ENCODE data around the gene GLRA3. TPM values are rescaled to one million over a fixed set of nuclear protein-coding genes. Genes with fewer than 3 reads are reported as not detected.

The GLRA3 gene
- polyA plus RNA-seq, 3 donors, result not detected

DNA sequence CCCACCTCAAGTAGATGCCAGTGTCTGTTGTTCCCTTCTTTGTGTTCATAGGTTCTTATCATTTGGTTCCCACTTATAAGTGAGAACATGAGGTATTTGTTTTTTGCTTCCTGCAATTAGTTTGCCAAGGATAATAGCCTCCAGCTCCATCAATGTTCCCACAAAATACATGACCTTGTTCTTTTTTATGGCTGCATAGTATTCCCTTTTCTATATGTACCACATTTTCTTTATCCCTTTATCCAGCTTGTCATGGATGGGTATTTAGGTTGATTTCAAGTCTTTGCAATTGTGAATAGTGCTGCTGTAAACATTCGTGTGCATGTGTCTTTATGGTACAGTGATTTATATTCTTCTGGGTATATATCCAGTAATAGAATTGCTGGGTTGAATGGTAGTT is 138.4 kb downstream of the GLRA3 start:
- no peak for DNase-seq
- TF ChIP-seq, protein P1, sequence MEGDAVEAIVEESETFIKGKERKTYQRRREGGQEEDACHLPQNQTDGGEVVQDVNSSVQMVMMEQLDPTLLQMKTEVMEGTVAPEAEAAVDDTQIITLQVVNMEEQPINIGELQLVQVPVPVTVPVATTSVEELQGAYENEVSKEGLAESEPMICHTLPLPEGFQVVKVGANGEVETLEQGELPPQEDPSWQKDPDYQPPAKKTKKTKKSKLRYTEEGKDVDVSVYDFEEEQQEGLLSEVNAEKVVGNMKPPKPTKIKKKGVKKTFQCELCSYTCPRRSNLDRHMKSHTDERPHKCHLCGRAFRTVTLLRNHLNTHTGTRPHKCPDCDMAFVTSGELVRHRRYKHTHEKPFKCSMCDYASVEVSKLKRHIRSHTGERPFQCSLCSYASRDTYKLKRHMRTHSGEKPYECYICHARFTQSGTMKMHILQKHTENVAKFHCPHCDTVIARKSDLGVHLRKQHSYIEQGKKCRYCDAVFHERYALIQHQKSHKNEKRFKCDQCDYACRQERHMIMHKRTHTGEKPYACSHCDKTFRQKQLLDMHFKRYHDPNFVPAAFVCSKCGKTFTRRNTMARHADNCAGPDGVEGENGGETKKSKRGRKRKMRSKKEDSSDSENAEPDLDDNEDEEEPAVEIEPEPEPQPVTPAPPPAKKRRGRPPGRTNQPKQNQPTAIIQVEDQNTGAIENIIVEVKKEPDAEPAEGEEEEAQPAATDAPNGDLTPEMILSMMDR (IDR thresholded peaks at IDR 0.05), result no peak
- Mint-ChIP-seq H3K27ac (no peak overlapping the region), H3K27me3 (ENCODE audit: low read depth in 3 of 3) (peaks cover 0 to 1% (median 0%) of the 10 kb centered on the region in 3 donors), H3K9me3 (peaks cover 8 to 21% (median 12%) of the 10 kb centered on the region in 7 donors), H3K4me1 (no peaks in the 10 kb centered on the region), H3K36me3 (no peaks in the 10 kb centered on the region), H3K4me3 (no peak overlapping the region)
- Histone ChIP-seq H3K36me3 (replicated peaks in 1 of 2; ENCODE audit: control insufficient read depth in 1 of 2, insufficient read depth in 2 of 2, low read length in 2 of 2) (no peaks in the 10 kb centered on the region), H3K4me1 (ENCODE audit: control insufficient read depth in 1 of 2, insufficient read depth in 2 of 2, low read length in 2 of 2) (no peaks in the 10 kb centered on the region), H3K27ac (ENCODE audit: low read depth in 1 of 2, low read length in 2 of 2) (no peak overlapping the region), H3K4me3 (replicated peaks in 1 of 3; ENCODE audit: low read depth in 2 of 3, low read length in 3 of 3) (no peak overlapping the region), H3K9me3 (replicated peaks in 1 of 2; ENCODE audit: control insufficient read depth in 1 of 2, insufficient read depth in 1 of 2, low read length in 2 of 2) (peaks cover 3 to 6% of the 10 kb centered on the region in 2 donors), H4K20me1 (ENCODE audit: insufficient read depth, low read length) (no peaks in the 10 kb centered on the region), H3K4me2 (replicated peaks; ENCODE audit: extremely low read depth, low read length, poor library complexity, severe bottlenecking) (no peak overlapping the region), H3K79me2 (ENCODE audit: insufficient read depth, low read length) (no peaks in the 10 kb centered on the region), H3K27me3 (ENCODE audit: control insufficient read depth in 2 of 2, insufficient read depth in 2 of 2, low read length in 2 of 2) (no peaks in the 10 kb centered on the region), H3K9ac (ENCODE audit: insufficient read depth, low read length, poor library complexity, severe bottlenecking) (no peak overlapping the region), H2AFZ (ENCODE audit: insufficient read depth, low read depth, low read length, poor library complexity, severe bottlenecking) (no peak overlapping the region)
- intact Hi-C loops (cut with micrococcal nuclease), result no loop called here
- no CpG with 5 or more reads among the region's 1 CpG for WGBS (ENCODE audit: insufficient coverage)

DNA sequence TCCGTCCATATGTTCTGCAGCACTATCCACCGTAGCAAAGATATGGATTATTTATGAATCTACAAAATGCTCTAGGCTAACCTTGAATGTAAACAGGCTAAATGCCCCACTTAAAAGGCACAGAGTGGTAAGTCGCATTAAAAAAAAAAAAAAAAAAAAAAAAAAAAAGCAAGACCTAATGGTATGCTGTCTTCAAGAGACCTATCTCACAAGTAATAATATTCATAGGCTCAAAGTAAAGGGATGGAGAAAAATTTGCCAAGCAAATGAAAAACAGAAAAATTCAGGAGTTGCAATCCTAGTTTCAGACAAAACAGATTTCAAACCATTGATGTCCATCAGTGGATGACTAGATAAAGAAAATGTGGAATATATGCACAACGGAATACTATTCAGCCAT is 139.4 kb downstream of the GLRA3 start:
- no peak for DNase-seq
- no peak overlapping the region for H3K27ac Mint-ChIP-seq
- H3K4me3 ChIP-seq (replicated peaks in 1 of 3; ENCODE audit: low read depth in 2 of 3, low read length in 3 of 3), result no peak overlapping the region
- H3K36me3 Mint-ChIP-seq, result no peaks in the 10 kb centered on the region
- H3K36me3 ChIP-seq (replicated peaks in 1 of 2; ENCODE audit: control insufficient read depth in 1 of 2, insufficient read depth in 2 of 2, low read length in 2 of 2), result no peaks in the 10 kb centered on the region
- H3K4me1 Mint-ChIP-seq, result no peaks in the 10 kb centered on the region
- no peaks in the 10 kb centered on the region for H3K79me2 ChIP-seq (ENCODE audit: insufficient read depth, low read length)
- no peaks in the 10 kb centered on the region for H4K20me1 ChIP-seq (ENCODE audit: insufficient read depth, low read length)
- no peak overlapping the region for H3K9ac ChIP-seq (ENCODE audit: insufficient read depth, low read length, poor library complexity, severe bottlenecking)
- H3K27ac ChIP-seq (ENCODE audit: low read depth in 1 of 2, low read length in 2 of 2), result no peak overlapping the region
- H3K9me3 ChIP-seq (replicated peaks in 1 of 2; ENCODE audit: control insufficient read depth in 1 of 2, insufficient read depth in 1 of 2, low read length in 2 of 2), result peaks cover 3 to 6% of the 10 kb centered on the region in 2 donors
- no peak overlapping the region for H3K4me2 ChIP-seq (replicated peaks; ENCODE audit: extremely low read depth, low read length, poor library complexity, severe bottlenecking)
- no peak overlapping the region for H2AFZ ChIP-seq (ENCODE audit: insufficient read depth, low read depth, low read length, poor library complexity, severe bottlenecking)
- no CpG with 5 or more reads among the region's 4 CpGs for WGBS (ENCODE audit: insufficient coverage)
- peaks cover 0 to 1% (median 0%) of the 10 kb centered on the region in 3 donors for H3K27me3 Mint-ChIP-seq (ENCODE audit: low read depth in 3 of 3)
- intact Hi-C loops (cut with micrococcal nuclease), result no loop called here
- no peak overlapping the region for H3K4me3 Mint-ChIP-seq
- no peaks in the 10 kb centered on the region for H3K4me1 ChIP-seq (ENCODE audit: control insufficient read depth in 1 of 2, insufficient read depth in 2 of 2, low read length in 2 of 2)
- H3K27me3 ChIP-seq (ENCODE audit: control insufficient read depth in 2 of 2, insufficient read depth in 2 of 2, low read length in 2 of 2), result no peaks in the 10 kb centered on the region
- TF ChIP-seq, protein P1 (IDR thresholded peaks at IDR 0.05), result no peak
- H3K9me3 Mint-ChIP-seq, result peaks cover 8 to 21% (median 12%) of the 10 kb centered on the region in 7 donors

All from CD14-positive monocyte (primary cell).